GM19397 (cell line): Measurements from ENCODE around the gene TMEM41B.
"Not testable (repeated sequence)": the region's sequence is repeated elsewhere in the genome, so short reads cannot be mapped to it uniquely, and the experiment has no call there.

Experiments
- ATAC-seq: cut with Tn5 transposase; IDR thresholded peaks from one replicate; pipeline ENCODE4 v1.9.1; 2021; ENCODE audit warnings: mild to moderate bottlenecking, moderate library complexity; ENCODE audit not compliant: unreplicated experiment

TMEM41B gene

GRCh38 chr11:9263840-9264315 is 50.5 kb downstream of the TMEM41B start:
- ATAC-seq = peak; percentile 54

- not testable (repeated sequence) for ATAC-seq
Measured at GRCh38 chr11:9260838-9261146, 53.6 kb downstream of the TMEM41B start.

GRCh38 chr11:9259981-9260837 is 54.2 kb downstream of the TMEM41B start:
- ATAC-seq = no peak

GRCh38 chr11:9258279-9258678 is 56.1 kb downstream of the TMEM41B start:
- ATAC-seq = not testable (repeated sequence)

- ATAC-seq = no peak
Measured at GRCh38 chr11:9254416-9254815, 60.0 kb downstream of the TMEM41B start.

GRCh38 chr11:9253086-9253485 is 61.3 kb downstream of the TMEM41B start:
- no peak for ATAC-seq

- no peak for ATAC-seq
Measured at GRCh38 chr11:9251311-9251710, 63.1 kb downstream of the TMEM41B start.

- peak; percentile 65 for ATAC-seq
Measured at GRCh38 chr11:9250139-9250582, 64.2 kb downstream of the TMEM41B start.

- ATAC-seq = no peak
Measured at GRCh38 chr11:9249252-9249651, 65.1 kb downstream of the TMEM41B start.

- no peak for ATAC-seq
Measured at GRCh38 chr11:9247863-9248262, 66.5 kb downstream of the TMEM41B start.

- ATAC-seq = not testable (repeated sequence)
Measured at GRCh38 chr11:9236242-9236641, 78.2 kb downstream of the TMEM41B start.

GRCh38 chr11:9232482-9232881 is 81.9 kb downstream of the TMEM41B start:
- ATAC-seq = no peak

GRCh38 chr11:9231848-9232177 is 82.6 kb downstream of the TMEM41B start:
- no peak for ATAC-seq
